GM23338 (cell line): ENCODE measurements around the gene COBL. TPM values are rescaled to one million over a fixed set of nuclear protein-coding genes. Genes with fewer than 3 reads are reported as not detected.

Experiments
- ATAC-seq: fragments of 200-7000 bp; cut with Tn5 transposase; 3 replicates; pipeline ENCODE4 v1.9.1; 2020
- DNase-seq: peaks from one replicate; pipeline ENCODE4 v3.0.0-alpha.2; 2015; ENCODE audit warnings: low spot score
- H2AFZ ChIP-seq: fragments of 200-600 bp; sonication (generic); 2 replicates; pipeline ENCODE4 v1.8.0; 2016; ENCODE audit warnings: antibody characterized with exemption, mild to moderate bottlenecking, moderate library complexity
- H3F3A ChIP-seq: fragments of 200-600 bp; sonication (generic); replicated peaks from 2 replicates; pipeline ENCODE4 v1.8.0; 2017; ENCODE audit warnings: antibody characterized with exemption, mixed run types, low read depth
- H3K27ac ChIP-seq: fragments of 200-600 bp; sonication (generic); 2 replicates; pipeline ENCODE4 v1.6.1; 2016; ENCODE audit warnings: low read depth
- H3K27me3 ChIP-seq: fragments of 200-600 bp; sonication (generic); 2 replicates; pipeline ENCODE4 v1.8.0; 2016; ENCODE audit warnings: mild to moderate bottlenecking, mixed run types, moderate library complexity; ENCODE audit not compliant: insufficient read depth
- H3K36me3 ChIP-seq: fragments of 200-600 bp; sonication (generic); 2 replicates; pipeline ENCODE4 v1.8.0; 2016; ENCODE audit warnings: mild to moderate bottlenecking; ENCODE audit not compliant: insufficient read depth
- H3K4me1 ChIP-seq: fragments of 200-600 bp; sonication (generic); 2 replicates; pipeline ENCODE4 v1.8.0; 2016; ENCODE audit warnings: mild to moderate bottlenecking, moderate library complexity; ENCODE audit not compliant: insufficient read depth
- H3K4me2 ChIP-seq: fragments of 200-600 bp; sonication (generic); 2 replicates; pipeline ENCODE4 v1.7.1; 2017; ENCODE audit warnings: mixed run types
- H3K4me3 ChIP-seq: fragments of 200-600 bp; sonication (generic); 2 replicates; pipeline ENCODE4 v1.6.1; 2016; ENCODE audit warnings: mixed run types
- H3K79me2 ChIP-seq: fragments of 200-600 bp; sonication (generic); replicated peaks from 2 replicates; pipeline ENCODE4 v1.8.0; 2017; ENCODE audit warnings: mild to moderate bottlenecking; ENCODE audit not compliant: insufficient read depth
- H3K9me2 ChIP-seq: fragments of 200-600 bp; sonication (generic); 2 replicates; pipeline ENCODE4 v1.8.0; 2017; ENCODE audit not compliant: insufficient read depth
- H4K20me1 ChIP-seq: fragments of 200-600 bp; sonication (generic); replicated peaks from 2 replicates; pipeline ENCODE4 v1.8.0; 2017; ENCODE audit warnings: mild to moderate bottlenecking; ENCODE audit not compliant: insufficient read depth
- H3K27ac Mint-ChIP-seq: 2 replicates; pipeline ENCODE4 v1.8.0; 2020; ENCODE audit warnings: inconsistent platforms, mild to moderate bottlenecking, moderate library complexity, mixed read lengths
- H3K27me3 Mint-ChIP-seq: 3 replicates; pipeline ENCODE4 v1.8.0; 2022; ENCODE audit warnings: low read depth, mild to moderate bottlenecking, moderate library complexity, mixed read lengths, inconsistent platforms; ENCODE audit not compliant: insufficient read depth, poor library complexity
- H3K36me3 Mint-ChIP-seq: 3 replicates; pipeline ENCODE4 v1.8.0; 2021; ENCODE audit warnings: low read depth, mild to moderate bottlenecking, inconsistent platforms, moderate library complexity, mixed read lengths
- H3K4me1 Mint-ChIP-seq: 3 replicates; pipeline ENCODE4 v1.8.0; 2020; ENCODE audit warnings: mild to moderate bottlenecking, inconsistent platforms, mixed read lengths
- H3K4me3 Mint-ChIP-seq: 3 replicates; pipeline ENCODE4 v1.8.0; 2021; ENCODE audit warnings: moderate library complexity, mild to moderate bottlenecking, inconsistent platforms, mixed read lengths
- H3K9me3 Mint-ChIP-seq: 3 replicates; pipeline ENCODE4 v1.8.0; 2020; ENCODE audit warnings: moderate library complexity, mild to moderate bottlenecking, inconsistent platforms, mixed read lengths
- CREB1 ChIP-seq: fragments of 250-450 bp; sonication (Bioruptor Pico); IDR thresholded peaks from 2 replicates; pipeline ENCODE4 v1.5.0; 2020; ENCODE audit warnings: low read depth, mild to moderate bottlenecking, moderate library complexity
- EZH2 ChIP-seq: fragments of 200-600 bp; sonication (generic); IDR thresholded peaks from one replicate; pipeline ENCODE4 v1.8.0; 2017; ENCODE audit warnings: antibody characterized with exemption, mild to moderate bottlenecking, low read depth; ENCODE audit not compliant: unreplicated experiment
- EZH2phosphoT487 ChIP-seq: fragments of 200-600 bp; sonication (generic); IDR thresholded peaks from one replicate; pipeline ENCODE4 v1.8.1; 2018; ENCODE audit warnings: antibody characterized with exemption; ENCODE audit not compliant: unreplicated experiment
- JUNB ChIP-seq: IDR thresholded peaks from one replicate; pipeline ENCODE4 v1.6.1; 2016; ENCODE audit warnings: antibody characterized with exemption; ENCODE audit not compliant: unreplicated experiment
- NANOG ChIP-seq: IDR thresholded peaks from 2 replicates; pipeline ENCODE4 v1.6.1; 2016; ENCODE audit warnings: antibody characterized with exemption, borderline replicate concordance
- POLR2AphosphoS5 ChIP-seq: IDR thresholded peaks from 2 replicates; pipeline ENCODE4 v1.6.1; 2016; ENCODE audit warnings: antibody characterized with exemption, low read depth
- STAT1 ChIP-seq: IDR thresholded peaks from one replicate; pipeline ENCODE4 v1.6.1; 2016; ENCODE audit warnings: antibody characterized with exemption; ENCODE audit not compliant: unreplicated experiment
- ZNF114 ChIP-seq: fragments of 250-450 bp; sonication (Bioruptor Pico); IDR thresholded peaks from 2 replicates; pipeline ENCODE4 v1.5.0; 2020; ENCODE audit warnings: mild to moderate bottlenecking, moderate library complexity
- ZNF331 ChIP-seq: fragments of 250-450 bp; sonication (Bioruptor Pico); IDR thresholded peaks from 2 replicates; pipeline ENCODE4 v1.5.0; 2020; ENCODE audit warnings: low read depth, mild to moderate bottlenecking, moderate library complexity
- long read RNA-seq: library from polyadenylated mRNA; unstranded; transcript quantifications from one replicate; pipeline ENCODE4 v2.0.0, GENCODE V29; 2020; ENCODE audit not compliant: unreplicated experiment
- polyA plus RNA-seq: library from polyadenylated mRNA; unstranded; fragments of >200 nt; fragmentation: Nextera tagmentation; extraction: Ambion mirVana; gene quantifications from 2 replicates; pipeline ENCODE4 v1.2.1, GENCODE V29; 2016
- total RNA-seq: library from RNA; depleted of rRNA; stranded (reverse); fragments of >200 nt; shearing (Covaris generic); gene quantifications from 2 replicates; pipeline ENCODE4 v1.2.3, GENCODE V29; 2014; rRNA removed
- TF ChIP-seq, protein P1 (sequence below): IDR thresholded peaks from one replicate; pipeline ENCODE4 v1.6.1; 2018; ENCODE audit warnings: antibody characterized with exemption; ENCODE audit not compliant: unreplicated experiment
- TF ChIP-seq, protein P2 (sequence below), 2 experiments: fragments of 200-600 bp in 1 of 2; sonication (generic) in 1 of 2; conservative IDR thresholded peaks; 2 replicates each; pipeline versions ENCODE4 v1.5.1 to v1.6.1; 2016 to 2017; ENCODE audit warnings: antibody characterized with exemption in 2 of 2, low read depth in 2 of 2, mild to moderate bottlenecking in 2 of 2, moderate library complexity in 1 of 2

The COBL gene, protein sequence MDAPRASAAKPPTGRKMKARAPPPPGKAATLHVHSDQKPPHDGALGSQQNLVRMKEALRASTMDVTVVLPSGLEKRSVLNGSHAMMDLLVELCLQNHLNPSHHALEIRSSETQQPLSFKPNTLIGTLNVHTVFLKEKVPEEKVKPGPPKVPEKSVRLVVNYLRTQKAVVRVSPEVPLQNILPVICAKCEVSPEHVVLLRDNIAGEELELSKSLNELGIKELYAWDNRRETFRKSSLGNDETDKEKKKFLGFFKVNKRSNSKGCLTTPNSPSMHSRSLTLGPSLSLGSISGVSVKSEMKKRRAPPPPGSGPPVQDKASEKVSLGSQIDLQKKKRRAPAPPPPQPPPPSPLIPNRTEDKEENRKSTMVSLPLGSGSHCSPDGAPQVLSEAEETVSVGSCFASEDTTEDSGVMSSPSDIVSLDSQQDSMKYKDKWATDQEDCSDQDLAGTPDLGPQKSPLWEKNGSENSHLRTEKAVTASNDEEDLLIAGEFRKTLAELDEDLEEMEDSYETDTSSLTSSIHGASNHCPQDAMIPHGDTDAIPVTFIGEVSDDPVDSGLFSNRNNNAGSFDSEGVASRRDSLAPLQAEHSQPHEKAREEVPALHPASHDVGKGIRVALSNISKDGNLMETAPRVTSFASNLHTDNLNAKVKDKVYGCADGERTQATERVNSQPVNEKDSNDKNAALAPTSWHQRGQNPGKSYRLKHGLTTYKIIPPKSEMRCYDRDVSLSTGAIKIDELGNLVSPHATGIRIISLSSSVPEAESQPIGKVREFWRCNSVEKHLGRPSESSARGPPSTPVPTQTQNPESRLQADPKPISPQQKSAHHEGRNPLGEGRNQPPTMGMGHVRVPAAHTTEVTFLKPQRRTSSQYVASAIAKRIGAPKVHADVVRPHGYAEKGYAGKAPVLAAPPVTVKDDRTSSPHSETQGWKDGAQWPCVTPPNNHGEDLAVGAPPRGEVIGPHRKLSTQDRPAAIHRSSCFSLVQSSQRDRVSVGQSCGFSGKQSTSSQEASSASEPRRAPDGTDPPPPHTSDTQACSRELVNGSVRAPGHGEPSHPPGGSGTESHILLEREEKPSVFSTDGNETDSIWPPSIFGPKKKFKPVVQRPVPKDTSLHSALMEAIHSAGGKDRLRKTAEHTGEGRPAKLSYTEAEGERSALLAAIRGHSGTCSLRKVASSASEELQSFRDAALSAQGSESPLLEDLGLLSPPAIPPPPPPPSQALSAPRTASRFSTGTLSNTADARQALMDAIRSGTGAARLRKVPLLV
- 40.2 and 51.9 TPM in 2 replicates for total RNA-seq
- polyA plus RNA-seq: 16.1 and 18.3 TPM in 2 replicates
- long read RNA-seq, partial matches to known transcripts: 4 of 6 reads
- long read RNA-seq, other reads (novel, unspliced or antisense): 2 of 6 reads

DNA sequence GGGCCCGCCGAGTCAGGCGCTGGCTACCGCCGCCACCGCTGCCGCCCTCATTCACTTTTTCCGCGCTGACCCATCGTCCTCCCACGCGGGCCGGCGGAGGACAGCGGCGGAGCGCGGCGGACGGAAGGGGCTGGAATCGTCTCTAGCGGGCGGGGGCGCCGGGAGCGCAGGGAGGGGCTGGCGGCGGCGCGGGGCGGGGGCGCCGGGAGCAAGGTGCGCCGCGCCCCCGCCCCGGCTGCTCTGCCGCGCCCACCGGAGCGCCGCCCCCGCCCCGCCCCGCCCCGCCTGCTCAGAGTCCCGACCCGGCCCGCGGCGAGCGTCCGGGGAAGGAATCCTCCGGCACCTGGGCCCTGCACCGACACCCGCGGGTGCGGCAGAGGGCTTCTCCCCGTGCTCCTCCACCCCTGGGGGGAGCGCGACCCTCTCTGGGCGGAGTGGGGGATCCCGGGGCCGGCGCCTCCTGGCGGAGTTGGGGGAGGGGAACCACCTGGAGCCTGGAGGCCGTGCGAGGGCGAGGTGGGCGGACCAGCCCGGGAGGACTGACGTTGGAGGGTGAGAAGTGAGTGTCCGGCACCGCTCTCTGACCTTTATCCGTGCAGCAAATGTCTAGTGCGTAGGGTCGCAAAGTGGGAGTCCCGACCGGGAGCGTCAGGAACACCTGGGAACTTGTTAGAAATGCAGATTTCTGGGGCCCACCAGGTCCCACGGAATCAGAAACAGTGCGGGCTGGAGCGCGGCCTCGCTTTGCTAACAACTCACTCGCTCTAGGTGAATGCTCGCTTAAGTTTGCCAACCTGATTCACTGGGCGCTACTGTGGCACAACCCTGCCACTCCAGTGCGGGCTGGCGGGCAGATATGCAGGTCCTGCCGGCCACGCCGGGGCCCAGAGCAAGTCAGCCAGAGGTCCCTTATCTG, at the start of gene COBL:
TSS of gene COBL (minus strand) at position 144 of the 916 bp plus-strand sequence. CDS start 176 bp downstream, outside the sequence.
- Histone ChIP-seq H3K79me2 (peaks cover 35% of the 10 kb centered on the region), H4K20me1 (peaks cover 15% of the 10 kb centered on the region), H3F3A (peaks cover 10% of the 10 kb centered on the region), H3K36me3 (no peaks in the 10 kb centered on the region), H3K27ac (peak within 1 kb of the TSS; percentile 92), H3K4me1 (peaks cover 36% of the 10 kb centered on the region), H3K9me2 (no peaks in the 10 kb centered on the region), H3K27me3 (peaks cover 27% of the 10 kb centered on the region), H2AFZ (no peak within 1 kb of the TSS), H3K4me3 (peak within 1 kb of the TSS; percentile 74), H3K4me2 (peak within 1 kb of the TSS; percentile 97)
- TF ChIP-seq NANOG (no peak), POLR2AphosphoS5 (peak; percentile 63), CREB1 (0 out of 2 replicates have a peak, but pooled peaks have one; percentile 17)
- Mint-ChIP-seq H3K27me3 (peaks cover 37% of the 10 kb centered on the region), H3K4me3 (peak within 1 kb of the TSS; percentile 95), H3K36me3 (no peaks in the 10 kb centered on the region; the same call in 2 of the 3 replicates), H3K4me1 (peaks cover 59% of the 10 kb centered on the region), H3K9me3 (no peaks in the 10 kb centered on the region; the same call in 2 of the 3 replicates), H3K27ac (peak within 1 kb of the TSS; percentile 31; the same call in 1 of the 2 replicates)
- ATAC-seq: peak; percentile 48
- DNase-seq: peak; percentile 86

DNA sequence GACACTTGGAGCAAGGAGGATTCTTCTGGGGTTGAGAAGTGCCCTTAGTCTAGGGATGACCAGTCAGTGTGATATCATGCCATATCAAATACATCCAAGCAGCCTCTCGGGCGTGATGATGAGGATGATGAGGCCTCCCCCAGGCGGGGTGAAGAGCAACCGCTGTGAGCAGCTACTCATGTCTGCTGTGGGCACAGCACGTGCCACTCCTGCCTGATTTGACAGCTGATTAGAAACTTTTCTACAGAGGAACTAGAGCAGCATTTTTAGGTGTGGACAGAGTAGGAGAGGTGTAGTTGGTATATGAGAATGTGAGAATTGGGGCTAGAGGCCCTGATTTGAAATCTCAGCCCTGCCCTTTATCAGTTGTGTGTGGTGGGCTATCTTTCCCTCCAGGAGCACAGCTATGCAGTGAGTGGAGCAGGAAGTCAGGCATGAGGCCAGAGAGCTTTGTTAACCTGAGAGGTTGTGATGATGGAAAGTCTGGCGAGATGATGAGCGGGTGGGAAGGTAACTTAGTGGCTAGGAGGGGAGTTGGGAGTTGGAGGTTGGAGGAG, 49.6 kb upstream of the COBL start:
- H3K36me3 ChIP-seq: no peaks in the 10 kb centered on the region
- H3K27ac Mint-ChIP-seq: no peak overlapping the region
- no peak overlapping the region for H3K4me3 ChIP-seq
- H3K79me2 ChIP-seq: no peaks in the 10 kb centered on the region
- peaks cover 13% of the 10 kb centered on the region for H3K9me2 ChIP-seq
- no peak overlapping the region for H3K4me3 Mint-ChIP-seq
- no peak overlapping the region for H3K4me2 ChIP-seq
- DNase-seq: no peak
- peaks cover 15% of the 10 kb centered on the region; the same call in 1 of the 2 replicates for H3K4me1 ChIP-seq
- H3K27ac ChIP-seq: no peak overlapping the region
- H3K27me3 Mint-ChIP-seq: no peaks in the 10 kb centered on the region
- H3K4me1 Mint-ChIP-seq: peaks cover 25% of the 10 kb centered on the region
- no peaks in the 10 kb centered on the region for H3K27me3 ChIP-seq
- peaks cover 3% of the 10 kb centered on the region; the same call in 2 of the 3 replicates for H3K36me3 Mint-ChIP-seq
- H4K20me1 ChIP-seq: no peaks in the 10 kb centered on the region
- peak overlapping the region; percentile 86 for H2AFZ ChIP-seq
- peaks cover 3% of the 10 kb centered on the region; the same call in 1 of the 2 replicates for H3F3A ChIP-seq
- peaks cover 5% of the 10 kb centered on the region for H3K9me3 Mint-ChIP-seq
- ATAC-seq: peak; percentile 16; the same call in 2 of the 3 replicates
- no peak for TF ChIP-seq NANOG
- no peak for TF ChIP-seq EZH2
- no peak for TF ChIP-seq CREB1
- TF ChIP-seq ZNF114 (CRISPR knock-in tag): no peak
- TF ChIP-seq EZH2phosphoT487: no peak
- TF ChIP-seq ZNF331 (CRISPR knock-in tag): no peak
- TF ChIP-seq JUNB: no peak
- no peak for TF ChIP-seq POLR2AphosphoS5
- TF ChIP-seq, protein P1, sequence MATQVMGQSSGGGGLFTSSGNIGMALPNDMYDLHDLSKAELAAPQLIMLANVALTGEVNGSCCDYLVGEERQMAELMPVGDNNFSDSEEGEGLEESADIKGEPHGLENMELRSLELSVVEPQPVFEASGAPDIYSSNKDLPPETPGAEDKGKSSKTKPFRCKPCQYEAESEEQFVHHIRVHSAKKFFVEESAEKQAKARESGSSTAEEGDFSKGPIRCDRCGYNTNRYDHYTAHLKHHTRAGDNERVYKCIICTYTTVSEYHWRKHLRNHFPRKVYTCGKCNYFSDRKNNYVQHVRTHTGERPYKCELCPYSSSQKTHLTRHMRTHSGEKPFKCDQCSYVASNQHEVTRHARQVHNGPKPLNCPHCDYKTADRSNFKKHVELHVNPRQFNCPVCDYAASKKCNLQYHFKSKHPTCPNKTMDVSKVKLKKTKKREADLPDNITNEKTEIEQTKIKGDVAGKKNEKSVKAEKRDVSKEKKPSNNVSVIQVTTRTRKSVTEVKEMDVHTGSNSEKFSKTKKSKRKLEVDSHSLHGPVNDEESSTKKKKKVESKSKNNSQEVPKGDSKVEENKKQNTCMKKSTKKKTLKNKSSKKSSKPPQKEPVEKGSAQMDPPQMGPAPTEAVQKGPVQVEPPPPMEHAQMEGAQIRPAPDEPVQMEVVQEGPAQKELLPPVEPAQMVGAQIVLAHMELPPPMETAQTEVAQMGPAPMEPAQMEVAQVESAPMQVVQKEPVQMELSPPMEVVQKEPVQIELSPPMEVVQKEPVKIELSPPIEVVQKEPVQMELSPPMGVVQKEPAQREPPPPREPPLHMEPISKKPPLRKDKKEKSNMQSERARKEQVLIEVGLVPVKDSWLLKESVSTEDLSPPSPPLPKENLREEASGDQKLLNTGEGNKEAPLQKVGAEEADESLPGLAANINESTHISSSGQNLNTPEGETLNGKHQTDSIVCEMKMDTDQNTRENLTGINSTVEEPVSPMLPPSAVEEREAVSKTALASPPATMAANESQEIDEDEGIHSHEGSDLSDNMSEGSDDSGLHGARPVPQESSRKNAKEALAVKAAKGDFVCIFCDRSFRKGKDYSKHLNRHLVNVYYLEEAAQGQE: no peak
- TF ChIP-seq, protein P2, sequence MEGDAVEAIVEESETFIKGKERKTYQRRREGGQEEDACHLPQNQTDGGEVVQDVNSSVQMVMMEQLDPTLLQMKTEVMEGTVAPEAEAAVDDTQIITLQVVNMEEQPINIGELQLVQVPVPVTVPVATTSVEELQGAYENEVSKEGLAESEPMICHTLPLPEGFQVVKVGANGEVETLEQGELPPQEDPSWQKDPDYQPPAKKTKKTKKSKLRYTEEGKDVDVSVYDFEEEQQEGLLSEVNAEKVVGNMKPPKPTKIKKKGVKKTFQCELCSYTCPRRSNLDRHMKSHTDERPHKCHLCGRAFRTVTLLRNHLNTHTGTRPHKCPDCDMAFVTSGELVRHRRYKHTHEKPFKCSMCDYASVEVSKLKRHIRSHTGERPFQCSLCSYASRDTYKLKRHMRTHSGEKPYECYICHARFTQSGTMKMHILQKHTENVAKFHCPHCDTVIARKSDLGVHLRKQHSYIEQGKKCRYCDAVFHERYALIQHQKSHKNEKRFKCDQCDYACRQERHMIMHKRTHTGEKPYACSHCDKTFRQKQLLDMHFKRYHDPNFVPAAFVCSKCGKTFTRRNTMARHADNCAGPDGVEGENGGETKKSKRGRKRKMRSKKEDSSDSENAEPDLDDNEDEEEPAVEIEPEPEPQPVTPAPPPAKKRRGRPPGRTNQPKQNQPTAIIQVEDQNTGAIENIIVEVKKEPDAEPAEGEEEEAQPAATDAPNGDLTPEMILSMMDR (conservative IDR thresholded peaks at IDR 0.05; ENCODE audit: low read depth in 2 of 2): no peak
- no peak for TF ChIP-seq STAT1
